Activated naive CD4-positive, alpha-beta T cell treated with anti-CD3 and anti-CD28 coated beads, Interleukin-2, amount 50 U/mL, for 16 hours (primary cell): ENCODE results near the gene EVI5L.

Experiments
- DNase-seq: peaks from one replicate; pipeline ENCODE4 v3.0.0-alpha.2; 2020

EVI5L gene

GRCh38 chr19:7818806-7819205 lies 11.2 kb upstream of the EVI5L start:
- DNase-seq: no peak

DNA sequence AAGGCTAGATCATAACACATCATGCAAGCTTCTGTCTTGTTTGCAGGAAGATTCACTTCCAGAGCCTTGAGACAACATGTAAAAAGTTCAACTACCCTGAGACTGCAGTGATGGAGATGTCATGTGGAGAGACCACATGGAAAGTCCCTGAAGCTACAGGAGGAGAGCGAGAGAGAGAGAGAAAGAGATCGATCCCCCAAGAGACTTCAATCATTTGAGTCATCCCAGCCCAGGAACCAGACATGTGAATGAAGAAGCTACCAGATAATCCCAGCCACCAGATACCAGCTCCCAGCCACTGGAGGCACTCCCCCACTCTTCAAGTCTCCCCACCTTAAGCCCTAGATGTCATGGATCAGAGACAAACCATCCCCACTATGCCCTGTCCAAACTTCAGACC lies 10.7 kb upstream of the EVI5L start:
- no peak for DNase-seq

DNA sequence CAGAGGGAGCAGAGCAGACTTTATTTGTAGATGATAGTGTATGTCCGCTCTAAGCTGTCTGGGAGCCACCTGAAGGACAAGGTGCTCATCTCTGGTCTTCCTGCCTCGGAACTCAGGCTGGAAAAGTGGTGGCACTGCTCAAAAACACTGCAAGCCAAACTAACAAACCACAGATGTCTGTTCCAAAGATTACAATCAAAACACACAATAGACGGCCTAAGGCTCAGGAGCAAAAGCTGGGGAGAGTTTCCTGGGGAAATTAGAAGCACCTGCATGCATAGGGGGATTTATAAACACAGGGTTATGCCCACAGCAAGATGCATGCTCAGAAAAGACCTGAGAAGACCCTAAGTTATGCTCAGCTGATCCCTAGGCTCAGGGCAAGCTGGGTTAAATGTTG lies 9.4 kb upstream of the EVI5L start:
- DNase-seq: no peak

DNA sequence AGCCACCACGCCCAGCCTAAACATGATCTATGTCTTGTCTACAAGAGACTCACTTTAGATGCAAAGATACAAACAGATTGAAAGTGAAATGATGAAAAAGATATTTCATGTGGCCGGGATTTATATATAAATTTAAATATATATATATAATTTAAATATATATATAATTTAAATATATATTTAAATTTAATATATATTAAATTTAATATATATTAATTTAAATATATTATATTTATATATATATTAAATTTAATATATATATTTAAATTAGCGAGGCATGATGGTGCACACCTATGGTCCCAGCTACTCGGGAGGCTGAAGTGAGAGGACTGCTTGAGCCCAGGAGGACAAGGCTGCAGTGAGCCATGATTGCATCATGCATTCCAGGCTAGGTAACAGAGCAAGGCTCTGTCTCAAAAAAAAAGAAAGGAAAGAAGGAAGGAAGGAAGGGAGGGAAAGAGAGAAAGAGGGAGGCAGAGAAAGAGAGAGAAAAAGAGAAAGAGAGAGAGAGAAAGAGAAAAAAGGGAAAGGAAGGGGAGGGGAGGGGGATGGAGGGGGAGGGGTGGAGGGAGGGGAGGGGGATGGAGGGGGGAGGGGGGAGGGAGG lies 7.0 kb upstream of the EVI5L start:
- DNase-seq: no peak

DNA sequence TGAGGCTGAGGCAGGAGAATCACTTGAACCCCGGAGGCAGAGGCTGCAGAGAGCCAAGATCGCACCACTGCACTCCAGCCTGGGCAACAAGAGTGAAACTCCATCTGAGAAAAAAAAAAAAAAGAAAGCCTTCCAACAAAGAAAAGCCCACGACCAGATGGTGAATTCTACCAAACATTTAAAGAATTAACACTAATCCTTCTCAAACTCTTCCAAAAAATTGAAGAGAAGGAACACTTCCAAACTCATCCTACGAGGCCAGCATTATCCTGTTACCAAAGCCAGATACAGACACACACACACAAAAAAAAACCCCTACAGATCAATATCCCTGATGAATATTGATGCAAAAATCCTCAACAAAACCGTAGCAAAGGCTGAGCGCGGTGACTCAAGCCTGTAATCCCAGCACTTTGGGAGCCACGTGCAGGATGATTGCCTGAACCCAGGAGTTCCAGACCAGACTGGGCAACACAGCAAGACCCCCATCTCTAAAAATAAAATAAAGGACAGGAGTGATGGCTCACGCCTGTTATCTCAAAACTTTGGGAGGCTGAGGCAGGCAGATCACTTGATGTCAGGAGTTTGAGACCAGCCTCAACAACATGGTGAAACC lies 6.2 kb upstream of the EVI5L start:
- DNase-seq: no peak

DNA sequence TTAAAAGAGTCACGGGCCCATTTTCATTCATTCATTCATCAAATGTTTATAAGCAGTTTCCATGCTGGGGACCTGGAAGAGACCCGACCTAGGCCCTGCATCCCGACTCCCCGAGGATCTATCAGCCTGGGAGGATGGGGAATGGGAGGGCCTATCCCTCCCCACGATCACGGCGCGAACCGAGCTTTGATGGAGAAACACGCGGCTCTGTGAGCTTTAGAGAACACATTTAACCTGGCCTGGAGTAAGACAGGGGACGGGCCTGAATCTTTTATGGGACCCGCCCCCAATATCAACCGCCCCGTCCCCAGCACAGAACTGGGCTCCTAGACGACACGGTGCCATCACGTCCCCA lies 875 bp upstream of the EVI5L start:
- no peak for DNase-seq

DNA sequence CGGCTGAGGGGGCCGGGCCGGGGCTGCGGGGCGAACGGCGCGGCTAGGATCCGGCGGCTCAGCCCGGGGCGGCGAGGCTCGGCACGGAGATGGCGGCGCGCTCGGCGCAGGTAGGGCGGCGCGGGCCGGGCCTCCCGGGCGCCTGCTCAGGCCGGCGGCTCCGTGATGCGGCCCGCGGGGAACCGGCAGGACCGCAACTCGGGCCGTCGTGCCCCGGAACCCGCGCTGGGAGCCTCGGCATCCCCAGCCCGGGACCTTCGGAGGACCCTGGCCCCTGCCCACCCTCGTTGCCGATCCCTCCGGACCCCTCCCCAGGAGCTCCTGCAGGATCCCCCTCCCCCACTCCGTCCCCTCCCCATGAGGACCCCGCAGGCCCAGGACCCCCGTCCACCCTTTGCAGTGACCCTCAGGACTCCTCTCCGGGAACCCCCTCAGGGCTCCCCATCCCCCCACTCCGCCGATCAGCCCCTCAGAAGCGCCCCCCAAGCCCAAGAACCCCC lies 304 bp downstream of the EVI5L start:
- DNase-seq: no peak

DNA sequence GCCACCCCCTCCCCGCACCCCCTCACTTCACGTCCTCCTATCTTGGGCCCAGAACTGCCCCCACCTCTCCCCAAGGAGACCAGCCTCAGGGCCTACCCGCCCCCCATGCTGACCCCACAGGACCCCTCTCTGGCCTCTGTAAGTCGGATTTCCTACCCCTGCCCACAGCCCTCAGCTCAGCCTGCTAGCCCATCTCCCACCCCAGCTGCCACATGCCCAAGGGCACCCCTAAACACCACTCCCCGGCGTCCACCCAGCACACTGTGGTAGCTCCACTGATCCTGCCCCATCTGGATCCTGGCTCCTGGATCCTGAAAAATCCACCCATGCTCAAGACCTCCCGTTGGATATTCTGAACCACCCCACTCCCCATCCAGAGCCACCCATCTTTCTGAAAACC lies 805 bp downstream of the EVI5L start:
- DNase-seq: no peak

DNA sequence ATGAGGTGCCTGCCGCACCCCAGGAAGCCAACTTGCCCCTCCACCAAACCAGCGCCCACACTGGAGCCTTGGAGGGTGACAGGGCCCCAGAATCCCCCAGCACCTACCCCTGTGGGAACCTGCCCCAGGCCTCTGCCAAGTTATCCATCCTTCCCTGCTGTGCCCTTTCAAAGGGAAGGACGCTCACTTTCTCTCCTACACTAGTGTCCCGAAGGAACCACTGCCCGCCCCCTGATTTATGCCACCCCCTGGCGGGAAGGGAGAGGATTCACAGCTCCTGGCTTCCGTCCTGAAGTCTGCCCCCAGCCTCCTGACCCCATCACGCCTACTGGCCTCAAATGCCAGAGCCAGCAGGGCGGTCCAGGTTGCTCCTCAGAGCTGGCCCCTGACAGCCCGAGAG lies 1.4 kb downstream of the EVI5L start:
- DNase-seq: no peak

- DNase-seq: no peak
Measured at GRCh38 chr19:7832009-7832408, 2.0 kb downstream of the EVI5L start.

- DNase-seq: no peak
Measured at GRCh38 chr19:7832781-7833180, 2.8 kb downstream of the EVI5L start.

- DNase-seq: no peak
Measured at GRCh38 chr19:7833225-7834099, 3.4 kb downstream of the EVI5L start.

GRCh38 chr19:7839476-7839875 lies 9.5 kb downstream of the EVI5L start:
- DNase-seq: no peak

DNA sequence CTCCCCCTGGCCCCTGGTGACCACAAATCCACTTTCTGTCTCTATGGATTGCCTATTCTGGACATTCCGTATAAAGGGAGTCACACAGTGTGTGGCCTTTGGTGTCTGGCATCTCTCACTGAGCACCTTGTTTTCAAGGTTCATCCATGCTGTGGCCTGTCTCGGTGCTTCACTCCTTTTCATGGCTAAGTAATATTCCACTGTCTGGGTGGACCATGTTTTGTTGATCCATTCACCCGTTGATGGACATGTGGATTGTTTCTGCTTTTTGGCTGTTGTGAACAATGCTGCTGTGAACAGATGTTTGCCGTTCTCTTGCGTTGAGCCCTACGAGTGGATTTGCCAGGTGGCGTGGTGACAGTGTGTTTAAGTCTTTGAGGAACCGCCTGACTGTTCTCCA lies 10.6 kb downstream of the EVI5L start:
- DNase-seq: no peak

DNA sequence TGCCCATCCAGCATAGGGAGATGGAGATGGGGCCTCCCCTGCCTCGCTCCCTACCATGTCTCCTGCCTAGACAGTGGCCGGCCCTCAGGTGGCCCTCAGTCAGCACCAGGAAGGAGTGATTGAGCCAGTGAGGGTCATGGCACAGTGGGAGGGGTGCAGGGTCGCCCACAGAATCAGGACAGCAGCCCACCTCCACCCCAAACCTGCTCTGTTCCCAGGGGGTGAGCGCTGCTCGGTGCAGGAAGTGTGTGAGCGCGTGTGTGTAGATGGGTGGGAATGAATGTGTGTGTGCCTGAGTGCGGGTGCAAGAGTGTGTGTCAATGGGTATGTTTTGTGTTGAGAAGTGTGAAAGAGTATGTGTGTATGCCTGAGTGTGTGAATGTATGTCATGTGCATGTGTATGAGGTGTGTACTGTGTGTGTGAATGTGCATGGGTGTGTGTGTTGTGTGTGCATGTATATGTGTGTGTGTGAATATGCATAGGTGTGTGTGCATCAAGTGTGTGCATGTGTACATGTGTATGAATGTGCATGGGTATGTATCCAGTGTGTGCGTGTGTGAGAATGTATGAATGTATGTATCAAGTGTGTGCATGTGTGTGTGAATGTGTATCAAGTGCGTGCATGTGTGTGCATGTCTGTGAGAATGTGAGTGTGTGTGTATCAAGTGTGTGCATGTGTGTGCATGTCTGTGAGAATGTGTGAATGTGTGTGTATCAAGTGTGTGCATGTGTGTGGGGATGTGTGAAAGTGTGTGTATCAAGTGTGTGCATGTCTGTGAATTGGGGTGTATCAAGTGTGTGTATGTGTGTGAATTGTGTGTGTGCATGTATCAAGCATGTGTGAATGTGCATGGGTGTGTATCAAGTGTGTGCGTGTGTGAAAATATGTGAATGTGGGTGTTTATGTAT lies 12.0 kb downstream of the EVI5L start:
- DNase-seq: no peak

- DNase-seq: no peak
Measured at GRCh38 chr19:7842661-7843294, 12.8 kb downstream of the EVI5L start.

- no peak for DNase-seq
Measured at GRCh38 chr19:7843521-7843920, 13.5 kb downstream of the EVI5L start.

- DNase-seq: no peak
Measured at GRCh38 chr19:7844405-7844804, 14.4 kb downstream of the EVI5L start.

- no peak for DNase-seq
Measured at GRCh38 chr19:7844951-7845350, 14.9 kb downstream of the EVI5L start.

DNA sequence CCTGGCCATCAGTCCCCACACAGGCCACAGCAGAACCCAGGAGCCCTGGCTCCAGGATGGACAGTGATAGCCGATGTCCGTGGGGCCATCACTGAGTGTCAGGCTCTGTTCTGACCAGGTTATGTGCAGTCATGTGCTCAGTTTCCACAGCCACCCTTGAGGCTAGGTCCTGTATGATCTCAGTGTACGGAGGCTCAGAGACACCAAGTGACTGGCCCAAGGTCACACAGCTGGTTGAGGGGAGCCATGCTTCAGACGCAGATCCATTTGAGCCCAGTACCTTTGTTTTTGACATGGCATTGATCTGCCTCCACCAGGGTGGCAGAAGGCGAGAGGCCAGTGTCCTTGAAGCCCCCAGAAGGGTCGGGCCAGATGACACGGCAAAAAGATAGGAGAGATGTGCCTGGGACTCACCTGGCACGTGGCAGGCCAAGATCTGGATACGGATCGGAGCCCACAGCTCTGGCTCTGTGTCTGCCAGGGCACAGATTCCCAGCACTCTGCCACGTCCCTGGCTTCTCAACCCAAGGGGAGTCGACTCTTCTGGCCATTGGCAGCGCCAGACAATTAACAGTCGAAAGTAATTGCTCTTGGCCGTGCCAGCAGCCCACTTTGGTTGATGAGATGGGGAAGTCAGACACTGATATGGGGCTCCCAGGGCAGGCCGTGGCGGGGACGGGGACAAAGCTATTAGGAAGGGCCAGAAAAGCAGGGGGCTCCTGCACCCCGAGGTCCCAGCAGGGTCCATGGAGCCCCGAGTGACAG lies 15.6 kb downstream of the EVI5L start:
- DNase-seq: no peak

- DNase-seq: no peak
Measured at GRCh38 chr19:7846155-7846646, 16.2 kb downstream of the EVI5L start.

DNA sequence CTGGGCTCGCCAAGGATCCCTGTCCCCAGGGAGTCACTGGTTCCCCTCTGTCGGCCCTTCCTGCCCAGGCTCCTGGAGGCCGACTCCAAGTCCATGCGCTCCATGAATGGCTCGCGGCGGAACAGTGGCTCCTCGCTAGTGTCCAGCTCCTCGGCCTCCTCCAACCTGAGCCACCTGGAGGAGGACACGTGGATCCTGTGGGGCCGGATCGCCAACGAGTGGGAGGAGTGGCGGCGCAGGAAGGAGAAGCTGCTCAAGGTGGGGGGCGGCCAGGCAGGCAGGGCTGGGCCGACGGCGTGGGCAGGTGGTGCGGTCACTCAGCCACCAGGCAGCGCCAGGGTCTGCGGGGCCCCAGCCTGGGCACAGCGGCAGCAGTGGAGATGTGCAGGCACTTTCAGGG lies 17.6 kb downstream of the EVI5L start:
- DNase-seq: no peak
